ENCODE results near the gene CBFA2T3. TPM values are rescaled to one million over a fixed set of nuclear protein-coding genes. Genes with fewer than 3 reads are reported as not detected.

Gene CBFA2T3
- total RNA-seq, 1 experiment from 2014 or later, result 2.1 TPM

GRCh38 chr16:88865742-88866141 lies 111.3 kb downstream of the CBFA2T3 start:
- H3K36me3 Mint-ChIP-seq (ENCODE audit: insufficient read depth, unreplicated experiment), result no peaks in the 10 kb centered on the region
- no peak overlapping the region for H3K27ac Mint-ChIP-seq (ENCODE audit: unreplicated experiment)
- H3K4me3 ChIP-seq (ENCODE audit: low read depth, low read length), result no peak overlapping the region
- BruUV-seq (replicated peaks), result no TSS peak
- no peak for DNase-seq
- CTCF ChIA-PET, result no interaction called here
- H3K27me3 Mint-ChIP-seq (ENCODE audit: insufficient read depth, unreplicated experiment), result no peaks in the 10 kb centered on the region
- intact Hi-C loops (cut with micrococcal nuclease; ENCODE audit: unreplicated experiment), result no loop called here
- no peaks in the 10 kb centered on the region for H3K4me1 Mint-ChIP-seq (ENCODE audit: low read depth, unreplicated experiment)
- H3K36me3 ChIP-seq (ENCODE audit: control insufficient read depth, insufficient read depth, low read length), result no peaks in the 10 kb centered on the region
- H3K4me1 ChIP-seq, result no peaks in the 10 kb centered on the region
- POLR2A ChIA-PET, result no interaction called here
- H3K4me3 Mint-ChIP-seq (ENCODE audit: unreplicated experiment), result no peak overlapping the region
- no peaks in the 10 kb centered on the region for H3K9me3 Mint-ChIP-seq (ENCODE audit: unreplicated experiment)
- H3K9me3 ChIP-seq, result no peaks in the 10 kb centered on the region
- no peak for TF ChIP-seq CTCF (IDR thresholded peaks at IDR 0.05; ENCODE audit: insufficient read depth in 1 of 2, low read depth in 1 of 2, low read length in 1 of 2, severe bottlenecking in 1 of 2, unreplicated experiment in 1 of 2)
- H3K27me3 ChIP-seq (replicated peaks; ENCODE audit: control insufficient read depth, insufficient read depth, low read length), result no peaks in the 10 kb centered on the region; the same call in 1 of the 2 replicates

- Histone ChIP-seq H3K4me3 (ENCODE audit: low read depth, low read length) (no peak overlapping the region), H3K27me3 (replicated peaks; ENCODE audit: control insufficient read depth, insufficient read depth, low read length) (no peaks in the 10 kb centered on the region; the same call in 1 of the 2 replicates), H3K4me1 (no peaks in the 10 kb centered on the region), H3K36me3 (ENCODE audit: control insufficient read depth, insufficient read depth, low read length) (0 out of 2 replicates have a peak, but pooled peaks cover 2% of the 10 kb centered on the region), H3K9me3 (no peaks in the 10 kb centered on the region)
- POLR2A ChIA-PET, result no interaction called here
- H3K9me3 Mint-ChIP-seq (ENCODE audit: unreplicated experiment), result no peaks in the 10 kb centered on the region
- no peak overlapping the region for H3K4me3 Mint-ChIP-seq (ENCODE audit: unreplicated experiment)
- CTCF ChIA-PET, result no interaction called here
- no peaks in the 10 kb centered on the region for H3K36me3 Mint-ChIP-seq (ENCODE audit: insufficient read depth, unreplicated experiment)
- H3K4me1 Mint-ChIP-seq (ENCODE audit: low read depth, unreplicated experiment), result no peaks in the 10 kb centered on the region
- H3K27me3 Mint-ChIP-seq (ENCODE audit: insufficient read depth, unreplicated experiment), result no peaks in the 10 kb centered on the region
- DNase-seq, result no peak
- intact Hi-C loops (cut with micrococcal nuclease; ENCODE audit: unreplicated experiment), result no loop called here
- no TSS peak for BruUV-seq (replicated peaks)
- H3K27ac Mint-ChIP-seq (ENCODE audit: unreplicated experiment), result no peak overlapping the region
- no peak for TF ChIP-seq CTCF (IDR thresholded peaks at IDR 0.05; ENCODE audit: insufficient read depth in 1 of 2, low read depth in 1 of 2, low read length in 1 of 2, severe bottlenecking in 1 of 2, unreplicated experiment in 1 of 2)
Measured at GRCh38 chr16:88865310-88865709, 111.7 kb downstream of the CBFA2T3 start.

GRCh38 chr16:88864521-88864920 lies 112.5 kb downstream of the CBFA2T3 start:
- intact Hi-C loops (cut with micrococcal nuclease; ENCODE audit: unreplicated experiment), result no loop called here
- TF ChIP-seq CTCF (IDR thresholded peaks at IDR 0.05; ENCODE audit: insufficient read depth in 1 of 2, low read depth in 1 of 2, low read length in 1 of 2, severe bottlenecking in 1 of 2, unreplicated experiment in 1 of 2), result no peak
- no peaks in the 10 kb centered on the region for H3K27me3 Mint-ChIP-seq (ENCODE audit: insufficient read depth, unreplicated experiment)
- BruUV-seq (replicated peaks), result no TSS peak
- CTCF ChIA-PET, result interaction anchor here (0.6 kb wide), 1 partner anchor 44 kb away, joined by 3 read pairs; no protein-coding TSS in a partner anchor
- no peaks in the 10 kb centered on the region for H3K4me1 ChIP-seq
- no peak overlapping the region for H3K4me3 ChIP-seq (ENCODE audit: low read depth, low read length)
- no peaks in the 10 kb centered on the region for H3K36me3 Mint-ChIP-seq (ENCODE audit: insufficient read depth, unreplicated experiment)
- no peak for DNase-seq
- no peaks in the 10 kb centered on the region; the same call in 1 of the 2 replicates for H3K27me3 ChIP-seq (replicated peaks; ENCODE audit: control insufficient read depth, insufficient read depth, low read length)
- no peaks in the 10 kb centered on the region for H3K9me3 Mint-ChIP-seq (ENCODE audit: unreplicated experiment)
- H3K27ac Mint-ChIP-seq (ENCODE audit: unreplicated experiment), result no peak overlapping the region
- H3K4me1 Mint-ChIP-seq (ENCODE audit: low read depth, unreplicated experiment), result no peaks in the 10 kb centered on the region
- H3K9me3 ChIP-seq, result no peaks in the 10 kb centered on the region
- H3K36me3 ChIP-seq (ENCODE audit: control insufficient read depth, insufficient read depth, low read length), result 0 out of 2 replicates have a peak, but pooled peaks cover 5% of the 10 kb centered on the region
- POLR2A ChIA-PET, result no interaction called here
- no peak overlapping the region for H3K4me3 Mint-ChIP-seq (ENCODE audit: unreplicated experiment)

Data from Caco-2 (cell line).